DND-41 (cell line): Measurements from ENCODE around the gene GSTA4.
"Not testable (repeated sequence)": the region's sequence is repeated elsewhere in the genome, so short reads cannot be mapped to it uniquely, and the experiment has no call there.

Experiments used
- ATAC-seq: fragments of 200-7000 bp; cut with Tn5 transposase; 3 replicates; pipeline ENCODE4 v1.9.1; 2021; ENCODE audit warnings: low read depth; ENCODE audit not compliant: insufficient read depth
- DNase-seq: peaks from one replicate; pipeline ENCODE4 v3.0.0-alpha.2; 2020
- H2AFZ ChIP-seq: 2 replicates; pipeline ENCODE4 v1.6.0; 2012; ENCODE audit warnings: low read depth, low read length
- H3K27ac ChIP-seq: 2 replicates; pipeline ENCODE4 v1.5.1; 2012; ENCODE audit warnings: low read length, inconsistent platforms
- H3K27me3 ChIP-seq: fragments of 200-600 bp; sonication (generic); 2 replicates; pipeline ENCODE4 v1.6.0; 2012; ENCODE audit warnings: low read length, mild to moderate bottlenecking, inconsistent platforms; ENCODE audit not compliant: insufficient read depth, poor library complexity
- H3K36me3 ChIP-seq: 2 replicates; pipeline ENCODE4 v1.5.1; 2012; ENCODE audit warnings: low read length, inconsistent platforms; ENCODE audit not compliant: insufficient read depth
- H3K4me1 ChIP-seq: 2 replicates; pipeline ENCODE4 v1.5.1; 2012; ENCODE audit warnings: mild to moderate bottlenecking, low read length; ENCODE audit not compliant: insufficient read depth
- H3K4me2 ChIP-seq: 2 replicates; pipeline ENCODE4 v1.6.0; 2012; ENCODE audit warnings: mild to moderate bottlenecking, moderate library complexity, low read length, inconsistent platforms; ENCODE audit not compliant: insufficient read depth
- H3K4me3 ChIP-seq, 2 experiments: fragments of 200-600 bp in 1 of 2; shearing (Covaris generic) in 1 of 2; 2 replicates each; pipeline ENCODE4 v1.5.1; 2012 to 2016; ENCODE audit warnings: inconsistent platforms in 2 of 2, low read length in 2 of 2, mild to moderate bottlenecking in 2 of 2, low read depth in 1 of 2, moderate library complexity in 1 of 2
- H3K79me2 ChIP-seq: 2 replicates; pipeline ENCODE4 v1.6.0; 2012; ENCODE audit warnings: low read length, inconsistent platforms; ENCODE audit not compliant: insufficient read depth
- H3K9ac ChIP-seq: 2 replicates; pipeline ENCODE4 v1.6.0; 2012; ENCODE audit warnings: low read depth, mild to moderate bottlenecking, inconsistent platforms, low read length, moderate library complexity
- H3K9me3 ChIP-seq: 2 replicates; pipeline ENCODE4 v1.5.1; 2012; ENCODE audit warnings: low read length, moderate library complexity, mild to moderate bottlenecking, inconsistent platforms; ENCODE audit not compliant: insufficient read depth, severe bottlenecking
- H4K20me1 ChIP-seq: 2 replicates; pipeline ENCODE4 v1.6.0; 2012; ENCODE audit warnings: low read length; ENCODE audit not compliant: insufficient read depth
- EZH2 ChIP-seq: IDR thresholded peaks from 3 replicates; pipeline ENCODE4 v1.6.1; 2012; ENCODE audit warnings: borderline replicate concordance, low read depth, mild to moderate bottlenecking, moderate library complexity, low read length, inconsistent platforms; ENCODE audit not compliant: severe bottlenecking
- TF ChIP-seq, protein P1 (sequence below): IDR thresholded peaks from 2 replicates; pipeline ENCODE4 v1.5.1; 2012; ENCODE audit warnings: borderline replicate concordance, low read length, moderate library complexity, mild to moderate bottlenecking; ENCODE audit not compliant: poor library complexity, severe bottlenecking; ENCODE audit errors: extremely low read depth

Gene GSTA4

DNA sequence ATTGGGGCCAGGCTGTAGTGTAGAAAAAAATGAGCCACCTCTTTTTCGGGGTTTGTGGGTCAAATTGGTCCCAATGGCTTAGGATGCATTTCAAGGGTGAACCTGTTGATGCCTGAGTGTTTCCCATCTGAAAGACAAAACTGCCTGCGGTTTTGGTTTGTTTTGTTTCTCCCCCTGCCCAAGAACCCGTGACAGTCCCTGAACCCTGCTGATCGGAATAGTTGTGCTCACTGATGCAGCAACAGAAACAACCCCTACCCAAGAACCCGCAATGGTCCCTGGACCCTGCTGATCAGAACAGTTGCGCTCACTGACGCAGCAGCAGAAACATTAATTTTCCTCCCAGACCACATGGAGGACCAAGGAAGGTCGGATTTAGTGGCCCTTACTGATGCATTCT, 34.9 kb downstream of the GSTA4 start:
- not testable (repeated sequence) for ATAC-seq, H3K4me1 ChIP-seq, H3K36me3 ChIP-seq, H3K4me3 ChIP-seq, DNase-seq, H3K4me2 ChIP-seq, H3K9ac ChIP-seq, H3K9me3 ChIP-seq, H3K27ac ChIP-seq, H2AFZ ChIP-seq, H4K20me1 ChIP-seq, H3K79me2 ChIP-seq
- H3K27me3 ChIP-seq, result peaks cover 12% of the 10 kb centered on the region

DNA sequence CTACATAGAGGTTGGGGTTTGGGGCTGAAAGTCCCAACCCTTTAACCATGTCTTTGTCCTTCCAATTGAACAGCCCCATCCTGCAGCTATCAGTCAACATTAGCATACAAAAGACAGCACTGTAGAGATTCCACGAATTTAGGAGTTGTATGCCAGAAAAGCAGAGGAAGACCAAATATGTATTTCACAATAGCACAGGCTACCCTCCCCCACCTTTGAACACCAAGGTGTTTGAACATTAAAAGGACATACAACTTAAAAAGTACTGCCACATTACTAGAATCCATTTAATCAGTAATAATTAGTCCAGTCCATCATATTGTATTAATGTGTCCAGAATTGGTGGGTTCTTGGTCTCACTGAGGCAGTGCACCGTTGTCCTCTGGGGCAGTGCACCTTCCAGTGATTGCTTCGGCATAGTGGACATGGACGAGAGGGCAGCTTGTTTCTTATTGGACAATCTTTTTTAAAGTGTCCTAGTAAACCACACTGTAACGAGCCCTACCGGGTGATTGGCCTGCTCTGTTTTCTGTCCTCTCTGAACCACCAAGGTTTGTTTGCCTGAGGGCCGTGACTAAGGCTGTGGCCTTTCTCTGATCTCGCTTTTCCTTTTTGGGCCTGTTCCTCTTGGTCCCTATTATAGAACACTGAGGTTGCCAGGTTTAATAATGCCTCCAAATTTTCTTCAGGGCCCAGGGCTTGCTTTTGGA, 36.4 kb downstream of the GSTA4 start:
- Histone ChIP-seq H2AFZ (no peak overlapping the region), H3K4me2 (no peak overlapping the region), H3K36me3 (no peaks in the 10 kb centered on the region), H3K4me1 (no peaks in the 10 kb centered on the region), H3K27me3 (peaks cover 8% of the 10 kb centered on the region), H4K20me1 (no peaks in the 10 kb centered on the region), H3K9ac (no peak overlapping the region), H3K27ac (no peak overlapping the region), H3K9me3 (no peaks in the 10 kb centered on the region), H3K79me2 (no peaks in the 10 kb centered on the region), H3K4me3 (no peak overlapping the region)
- ATAC-seq, result no peak
- TF ChIP-seq, protein P1, sequence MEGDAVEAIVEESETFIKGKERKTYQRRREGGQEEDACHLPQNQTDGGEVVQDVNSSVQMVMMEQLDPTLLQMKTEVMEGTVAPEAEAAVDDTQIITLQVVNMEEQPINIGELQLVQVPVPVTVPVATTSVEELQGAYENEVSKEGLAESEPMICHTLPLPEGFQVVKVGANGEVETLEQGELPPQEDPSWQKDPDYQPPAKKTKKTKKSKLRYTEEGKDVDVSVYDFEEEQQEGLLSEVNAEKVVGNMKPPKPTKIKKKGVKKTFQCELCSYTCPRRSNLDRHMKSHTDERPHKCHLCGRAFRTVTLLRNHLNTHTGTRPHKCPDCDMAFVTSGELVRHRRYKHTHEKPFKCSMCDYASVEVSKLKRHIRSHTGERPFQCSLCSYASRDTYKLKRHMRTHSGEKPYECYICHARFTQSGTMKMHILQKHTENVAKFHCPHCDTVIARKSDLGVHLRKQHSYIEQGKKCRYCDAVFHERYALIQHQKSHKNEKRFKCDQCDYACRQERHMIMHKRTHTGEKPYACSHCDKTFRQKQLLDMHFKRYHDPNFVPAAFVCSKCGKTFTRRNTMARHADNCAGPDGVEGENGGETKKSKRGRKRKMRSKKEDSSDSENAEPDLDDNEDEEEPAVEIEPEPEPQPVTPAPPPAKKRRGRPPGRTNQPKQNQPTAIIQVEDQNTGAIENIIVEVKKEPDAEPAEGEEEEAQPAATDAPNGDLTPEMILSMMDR, result no peak
- no peak for TF ChIP-seq EZH2
- no peak for DNase-seq

DNA sequence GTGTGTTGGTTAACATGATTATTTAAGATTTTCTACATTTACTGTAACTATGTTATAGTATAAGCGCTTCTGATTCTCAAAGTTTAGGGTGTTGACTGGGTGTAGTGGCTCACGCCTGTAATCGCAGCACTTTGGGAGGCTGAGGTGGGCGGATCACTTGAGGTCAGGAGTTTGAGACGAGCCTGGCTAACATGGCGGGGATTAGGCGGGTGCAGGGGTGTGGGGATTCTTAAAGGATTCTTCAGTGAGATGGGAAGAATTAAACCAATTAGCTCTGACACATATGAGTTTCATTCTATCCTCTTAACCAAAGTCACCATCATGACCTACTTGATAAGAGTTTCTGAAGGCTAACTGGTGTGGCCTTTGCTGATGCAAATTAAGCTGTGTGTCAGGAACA, 39.2 kb downstream of the GSTA4 start:
- H3K4me3 ChIP-seq, result no peak overlapping the region
- no peak for ATAC-seq
- no peaks in the 10 kb centered on the region for H3K4me1 ChIP-seq
- no peak overlapping the region for H3K4me2 ChIP-seq
- no peaks in the 10 kb centered on the region for H3K9me3 ChIP-seq
- no peaks in the 10 kb centered on the region for H3K79me2 ChIP-seq
- DNase-seq, result no peak
- no peaks in the 10 kb centered on the region for H3K36me3 ChIP-seq
- no peak overlapping the region for H2AFZ ChIP-seq
- H3K9ac ChIP-seq, result no peak overlapping the region
- no peak overlapping the region for H3K27ac ChIP-seq
- peaks cover 8% of the 10 kb centered on the region for H3K27me3 ChIP-seq
- TF ChIP-seq EZH2, result no peak
- TF ChIP-seq, protein P1, result no peak
- H4K20me1 ChIP-seq, result no peaks in the 10 kb centered on the region

DNA sequence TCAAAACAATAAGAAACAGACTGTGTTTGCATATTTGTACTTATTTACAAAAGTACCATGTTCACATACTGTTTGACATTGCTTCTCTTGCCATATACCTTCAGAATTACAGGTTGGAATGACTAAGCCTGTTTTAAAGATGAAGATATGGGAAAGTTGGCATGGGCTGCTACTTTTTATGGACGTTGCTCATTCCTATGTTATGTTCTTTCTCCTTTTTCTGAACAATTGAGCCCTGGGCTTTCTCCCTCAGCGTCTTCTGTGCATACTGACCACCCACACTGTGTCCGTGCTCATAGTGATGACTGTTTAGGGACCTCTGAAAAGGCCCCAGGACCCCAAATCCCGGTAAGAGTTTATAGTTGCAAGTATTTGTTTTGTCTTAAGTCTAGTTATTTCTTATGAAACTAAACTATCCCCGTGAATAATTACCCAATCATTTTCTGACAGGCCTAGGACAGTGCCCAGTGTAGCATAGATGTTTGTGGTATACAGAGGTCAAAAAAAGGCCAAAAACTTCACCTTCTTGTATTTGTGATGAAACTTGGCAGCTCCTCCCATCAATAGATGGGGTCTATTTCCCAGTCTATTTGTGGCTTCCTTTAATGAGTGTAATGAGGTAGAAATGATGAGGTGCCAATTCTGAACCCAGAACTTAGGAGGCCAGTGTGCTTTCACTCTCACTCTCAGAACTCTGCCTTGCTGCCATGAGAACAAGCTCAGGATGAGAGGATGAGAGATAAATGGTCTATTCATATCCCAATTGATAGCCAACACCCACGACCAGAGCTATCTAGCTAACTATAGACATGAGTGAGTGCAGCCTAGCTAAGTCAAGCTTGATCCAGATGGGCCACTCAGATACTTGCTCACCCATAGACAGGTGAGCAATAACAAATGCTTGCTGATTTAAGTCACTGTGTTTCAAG, 40.9 kb downstream of the GSTA4 start:
- H3K36me3 ChIP-seq, result no peaks in the 10 kb centered on the region
- no peak for DNase-seq
- H3K9me3 ChIP-seq, result no peaks in the 10 kb centered on the region
- no peaks in the 10 kb centered on the region for H3K79me2 ChIP-seq
- H3K27ac ChIP-seq, result no peak overlapping the region
- TF ChIP-seq EZH2, result no peak
- TF ChIP-seq, protein P1, result no peak
- H3K4me2 ChIP-seq, result no peak overlapping the region
- H4K20me1 ChIP-seq, result no peaks in the 10 kb centered on the region
- ATAC-seq, result no peak
- H3K4me1 ChIP-seq, result no peaks in the 10 kb centered on the region
- H3K9ac ChIP-seq, result no peak overlapping the region
- no peak overlapping the region for H2AFZ ChIP-seq
- H3K27me3 ChIP-seq, result peaks cover 14% of the 10 kb centered on the region
- H3K4me3 ChIP-seq, result no peak overlapping the region
